ENCODE data around the gene TCERG1L. TPM values are rescaled to one million over a fixed set of nuclear protein-coding genes. Genes with fewer than 3 reads are reported as not detected.

Gene TCERG1L
- total RNA-seq, 1 donor from 2014 or later, result not detected

DNA sequence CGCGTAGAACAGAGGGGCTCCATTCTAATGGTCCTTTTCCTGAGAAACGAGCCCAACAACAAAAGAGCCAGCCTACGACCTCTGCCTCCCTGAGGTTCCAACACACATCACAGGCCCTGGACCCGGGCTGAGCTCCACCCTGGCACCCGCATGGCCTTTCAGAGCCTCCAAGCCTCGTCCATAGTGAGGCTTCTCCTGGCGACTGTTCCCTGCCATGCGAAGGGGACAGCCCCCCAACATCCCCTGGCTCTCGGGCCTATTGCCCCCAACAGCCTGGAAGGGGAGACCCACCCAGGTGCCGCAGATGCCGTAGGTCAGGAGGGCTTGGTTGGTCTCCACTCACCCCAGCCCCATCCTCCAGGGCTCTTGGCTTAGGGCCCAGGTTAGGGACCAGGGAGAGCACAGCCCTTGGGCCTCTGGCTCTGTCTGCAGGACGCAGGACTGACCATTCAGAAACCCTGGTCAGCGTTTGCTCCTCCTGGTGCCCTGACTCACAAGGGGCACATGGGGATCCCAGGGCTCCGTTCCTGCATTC, 91.5 kb downstream of the TCERG1L start:
- DNase-seq (peak; percentile 32), ATAC-seq (no peak)
- H3K9me3 ChIP-seq, result no peaks in the 10 kb centered on the region
- no peaks in the 10 kb centered on the region for H3K4me1 ChIP-seq
- H3K4me3 ChIP-seq, result no peak overlapping the region
- H3K27me3 ChIP-seq (ENCODE audit: low read depth), result no peaks in the 10 kb centered on the region
- TF ChIP-seq, protein P1, sequence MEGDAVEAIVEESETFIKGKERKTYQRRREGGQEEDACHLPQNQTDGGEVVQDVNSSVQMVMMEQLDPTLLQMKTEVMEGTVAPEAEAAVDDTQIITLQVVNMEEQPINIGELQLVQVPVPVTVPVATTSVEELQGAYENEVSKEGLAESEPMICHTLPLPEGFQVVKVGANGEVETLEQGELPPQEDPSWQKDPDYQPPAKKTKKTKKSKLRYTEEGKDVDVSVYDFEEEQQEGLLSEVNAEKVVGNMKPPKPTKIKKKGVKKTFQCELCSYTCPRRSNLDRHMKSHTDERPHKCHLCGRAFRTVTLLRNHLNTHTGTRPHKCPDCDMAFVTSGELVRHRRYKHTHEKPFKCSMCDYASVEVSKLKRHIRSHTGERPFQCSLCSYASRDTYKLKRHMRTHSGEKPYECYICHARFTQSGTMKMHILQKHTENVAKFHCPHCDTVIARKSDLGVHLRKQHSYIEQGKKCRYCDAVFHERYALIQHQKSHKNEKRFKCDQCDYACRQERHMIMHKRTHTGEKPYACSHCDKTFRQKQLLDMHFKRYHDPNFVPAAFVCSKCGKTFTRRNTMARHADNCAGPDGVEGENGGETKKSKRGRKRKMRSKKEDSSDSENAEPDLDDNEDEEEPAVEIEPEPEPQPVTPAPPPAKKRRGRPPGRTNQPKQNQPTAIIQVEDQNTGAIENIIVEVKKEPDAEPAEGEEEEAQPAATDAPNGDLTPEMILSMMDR (IDR thresholded peaks at IDR 0.05), result no peak
- H3K27ac ChIP-seq, result no peak overlapping the region
- no peaks in the 10 kb centered on the region for H3K36me3 ChIP-seq
- intact Hi-C loops (cut with DNase I), result no loop called here

DNA sequence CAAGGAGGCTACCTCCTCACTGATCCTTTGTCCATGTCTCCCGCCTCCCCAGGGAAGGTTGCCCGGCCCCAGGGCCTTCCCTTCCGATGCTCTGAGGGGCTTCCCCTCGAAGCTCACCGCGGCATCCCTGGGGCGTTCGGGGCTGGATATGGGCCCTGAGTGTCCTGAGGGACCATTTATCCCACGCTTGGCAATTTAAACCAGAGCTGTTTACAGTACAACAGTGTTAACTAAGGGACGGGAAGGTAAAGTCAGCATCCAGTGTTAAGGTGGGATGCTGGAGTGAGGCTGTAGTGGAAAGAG, 92.0 kb downstream of the TCERG1L start:
- H3K9me3 ChIP-seq, result no peaks in the 10 kb centered on the region
- H3K36me3 ChIP-seq, result no peaks in the 10 kb centered on the region
- no peaks in the 10 kb centered on the region for H3K27me3 ChIP-seq (ENCODE audit: low read depth)
- intact Hi-C loops (cut with DNase I), result no loop called here
- H3K4me1 ChIP-seq, result no peaks in the 10 kb centered on the region
- TF ChIP-seq, protein P1 (IDR thresholded peaks at IDR 0.05), result no peak
- DNase-seq, result no peak
- ATAC-seq, result no peak
- H3K27ac ChIP-seq, result no peak overlapping the region
- no peak overlapping the region for H3K4me3 ChIP-seq

DNA sequence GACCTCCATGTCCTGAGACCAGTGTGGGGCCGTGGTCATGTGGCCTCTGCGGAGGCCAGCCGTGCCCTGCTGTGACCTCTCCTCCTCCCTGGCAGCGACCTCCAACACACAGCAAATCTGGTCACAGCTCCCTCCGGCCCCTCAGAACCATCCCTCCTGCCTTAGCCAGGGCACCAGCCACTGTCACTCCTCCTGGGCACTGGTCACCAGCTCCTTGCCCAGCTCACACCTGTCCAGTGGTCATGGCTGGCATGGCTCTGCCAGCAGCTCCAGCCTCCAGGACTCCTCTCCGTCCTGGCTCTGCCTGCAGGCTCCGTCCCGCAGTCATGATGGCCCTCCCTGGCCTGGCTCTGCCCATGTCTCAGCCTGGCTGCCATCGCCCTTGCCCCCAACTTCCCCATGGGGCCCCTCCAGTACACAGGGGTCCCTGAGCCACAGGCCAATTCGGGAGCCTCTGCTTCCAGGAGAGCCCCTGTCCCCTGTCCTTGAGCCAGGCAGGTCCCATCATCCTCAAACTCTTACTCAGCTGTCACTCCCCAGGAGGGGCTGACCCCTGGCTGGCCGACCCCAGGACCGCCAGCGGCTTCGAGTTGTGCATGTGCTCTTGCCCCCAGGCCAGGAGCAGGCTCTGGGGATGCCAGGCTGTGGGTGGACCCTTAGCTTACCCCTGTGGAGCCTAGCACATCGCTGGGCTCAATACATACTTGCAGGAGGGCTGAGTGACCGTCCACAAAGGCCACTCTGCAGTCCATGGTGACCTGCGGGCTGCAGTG, 92.5 kb downstream of the TCERG1L start:
- ATAC-seq, result no peak
- intact Hi-C loops (cut with DNase I), result no loop called here
- no peaks in the 10 kb centered on the region for H3K27me3 ChIP-seq (ENCODE audit: low read depth)
- no peak overlapping the region for H3K4me3 ChIP-seq
- no peaks in the 10 kb centered on the region for H3K9me3 ChIP-seq
- TF ChIP-seq, protein P1 (IDR thresholded peaks at IDR 0.05), result no peak
- DNase-seq, result peak; percentile 41
- H3K27ac ChIP-seq, result no peak overlapping the region
- no peaks in the 10 kb centered on the region for H3K36me3 ChIP-seq
- no peaks in the 10 kb centered on the region for H3K4me1 ChIP-seq

DNA sequence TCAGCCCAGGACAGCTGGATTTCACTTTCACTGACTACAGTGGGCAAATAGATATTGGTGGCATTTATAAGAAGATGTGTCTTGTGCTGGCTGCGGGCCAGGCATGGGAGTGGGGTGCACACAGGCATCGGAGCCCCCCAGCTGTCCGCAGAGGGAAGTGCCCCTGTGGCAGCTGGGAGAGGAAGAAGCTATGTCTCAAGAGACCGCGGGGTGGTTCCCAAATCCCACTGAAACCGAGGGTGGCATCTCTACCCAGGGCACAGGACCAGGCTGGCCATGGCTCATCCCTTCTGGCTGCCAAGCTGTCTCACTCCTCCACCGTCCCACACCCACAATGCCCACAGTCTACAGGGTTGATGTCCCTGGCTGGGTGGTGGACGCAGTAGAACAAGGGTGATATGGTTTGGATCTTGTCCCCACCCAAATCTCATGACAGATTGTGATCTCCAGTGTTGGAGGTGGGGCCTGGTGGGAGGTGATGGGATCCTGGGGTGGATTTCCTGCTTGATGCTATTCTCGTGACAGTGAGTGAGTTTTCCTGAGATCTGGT, 94.8 kb downstream of the TCERG1L start:
- H3K4me1 ChIP-seq, result no peaks in the 10 kb centered on the region
- DNase-seq (peak; percentile 20), ATAC-seq (no peak)
- TF ChIP-seq, protein P1 (IDR thresholded peaks at IDR 0.05), result no peak
- no peaks in the 10 kb centered on the region for H3K27me3 ChIP-seq (ENCODE audit: low read depth)
- H3K27ac ChIP-seq, result no peak overlapping the region
- H3K36me3 ChIP-seq, result no peaks in the 10 kb centered on the region
- no peak overlapping the region for H3K4me3 ChIP-seq
- no peaks in the 10 kb centered on the region for H3K9me3 ChIP-seq
- intact Hi-C loops (cut with DNase I), result no loop called here

DNA sequence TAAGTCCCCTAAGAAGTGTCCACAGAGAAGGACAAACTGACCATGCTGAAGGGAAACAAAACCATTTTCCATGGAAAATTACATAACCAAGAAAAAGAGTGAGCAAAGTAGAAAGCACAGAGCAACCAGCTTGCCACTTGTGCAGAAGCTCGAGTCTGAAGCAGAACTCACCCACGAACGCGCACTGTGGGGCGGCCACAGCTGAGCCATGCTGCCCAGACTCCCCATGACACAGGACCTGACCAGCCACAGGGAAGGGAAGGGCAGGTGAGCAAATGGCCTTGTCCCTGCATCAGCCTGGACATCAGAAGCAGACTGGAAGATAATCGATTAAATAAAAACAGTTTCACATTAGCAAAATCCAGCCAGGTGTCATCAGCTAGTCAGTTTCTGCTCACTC, 95.7 kb downstream of the TCERG1L start:
- intact Hi-C loops (cut with DNase I), result no loop called here
- Histone ChIP-seq H3K4me3 (no peak overlapping the region), H3K27me3 (ENCODE audit: low read depth) (no peaks in the 10 kb centered on the region), H3K4me1 (no peaks in the 10 kb centered on the region), H3K27ac (no peak overlapping the region), H3K36me3 (no peaks in the 10 kb centered on the region), H3K9me3 (no peaks in the 10 kb centered on the region)
- TF ChIP-seq, protein P1 (IDR thresholded peaks at IDR 0.05), result no peak
- DNase-seq (peak; percentile 18), ATAC-seq (no peak)
